Measurements from ENCODE around the gene TMCC3. TPM values are rescaled to one million over a fixed set of nuclear protein-coding genes. Genes with fewer than 3 reads are reported as not detected.

The TMCC3 gene
- polyA plus RNA-seq, 1 donor from 2014 or later: 1.9 TPM

GRCh38 chr12:94643606-94644005 lies 6.8 kb downstream of the TMCC3 start:
- Histone ChIP-seq H3K4me3 (ENCODE audit: low read length) (no peak overlapping the region), H3K4me2 (ENCODE audit: low read length) (no peak overlapping the region), H3K9ac (ENCODE audit: low read length) (no peak overlapping the region), H3K9me3 (ENCODE audit: low read length) (no peaks in the 10 kb centered on the region), H3K79me2 (replicated peaks; ENCODE audit: insufficient read depth, low read length) (no peaks in the 10 kb centered on the region), H4K20me1 (ENCODE audit: insufficient read depth) (no peaks in the 10 kb centered on the region), H3F3A (ENCODE audit: insufficient read depth, low read length, poor library complexity, severe bottlenecking) (no peaks in the 10 kb centered on the region), H3K27me3 (ENCODE audit: insufficient read depth, low read depth, low read length) (peaks cover 5% of the 10 kb centered on the region), H2AFZ (ENCODE audit: low read depth, low read length) (no peak overlapping the region), H3K27ac (ENCODE audit: low read length) (no peak overlapping the region), H3K36me3 (ENCODE audit: insufficient read depth, low read length) (no peaks in the 10 kb centered on the region), H3K9me2 (ENCODE audit: insufficient read depth, low read length) (no peaks in the 10 kb centered on the region)
- no peak for TF ChIP-seq EZH2 (IDR thresholded peaks at IDR 0.05; ENCODE audit: borderline replicate concordance, insufficient read depth, low read length, poor library complexity, severe bottlenecking)
- no peak for TF ChIP-seq CTCF (IDR thresholded peaks at IDR 0.05; ENCODE audit: poor library complexity, severe bottlenecking)
- no peak for TF ChIP-seq SMC3 (conservative IDR thresholded peaks at IDR 0.05; ENCODE audit: poor library complexity)
- TF ChIP-seq REST (IDR thresholded peaks at IDR 0.05; ENCODE audit: borderline replicate concordance): no peak
- TF ChIP-seq RAD21 (conservative IDR thresholded peaks at IDR 0.05): no peak
- no peak for TF ChIP-seq TAF1 (IDR thresholded peaks at IDR 0.05; ENCODE audit: low read depth)
- TF ChIP-seq EP300 (conservative IDR thresholded peaks at IDR 0.05; ENCODE audit: poor library complexity, severe bottlenecking): no peak
- no peak for TF ChIP-seq MXI1 (conservative IDR thresholded peaks at IDR 0.05; ENCODE audit: poor library complexity, severe bottlenecking)
- no peak for TF ChIP-seq POLR2AphosphoS5 (IDR thresholded peaks at IDR 0.05)

GRCh38 chr12:94641283-94641682 lies 9.1 kb downstream of the TMCC3 start:
- no peak overlapping the region for H3K27ac ChIP-seq (ENCODE audit: low read length)
- no peak overlapping the region for H3K4me2 ChIP-seq (ENCODE audit: low read length)
- H3K9ac ChIP-seq (ENCODE audit: low read length): no peak overlapping the region
- no peak overlapping the region for H3K4me3 ChIP-seq (ENCODE audit: low read length)
- no peak for TF ChIP-seq EP300 (conservative IDR thresholded peaks at IDR 0.05; ENCODE audit: poor library complexity, severe bottlenecking)
- TF ChIP-seq REST (IDR thresholded peaks at IDR 0.05; ENCODE audit: borderline replicate concordance): no peak
- TF ChIP-seq SMC3 (conservative IDR thresholded peaks at IDR 0.05; ENCODE audit: poor library complexity): no peak
- no peak for TF ChIP-seq RAD21 (conservative IDR thresholded peaks at IDR 0.05)
- no peak for TF ChIP-seq TAF1 (IDR thresholded peaks at IDR 0.05; ENCODE audit: low read depth)
- no peak for TF ChIP-seq CTCF (IDR thresholded peaks at IDR 0.05; ENCODE audit: poor library complexity, severe bottlenecking)
- no peaks in the 10 kb centered on the region for H3K36me3 ChIP-seq (ENCODE audit: insufficient read depth, low read length)
- H3K79me2 ChIP-seq (replicated peaks; ENCODE audit: insufficient read depth, low read length): no peaks in the 10 kb centered on the region
- no peaks in the 10 kb centered on the region for H3K9me2 ChIP-seq (ENCODE audit: insufficient read depth, low read length)
- H3K9me3 ChIP-seq (ENCODE audit: low read length): no peaks in the 10 kb centered on the region
- no peaks in the 10 kb centered on the region for H4K20me1 ChIP-seq (ENCODE audit: insufficient read depth)
- no peaks in the 10 kb centered on the region for H3F3A ChIP-seq (ENCODE audit: insufficient read depth, low read length, poor library complexity, severe bottlenecking)
- no peak overlapping the region for H2AFZ ChIP-seq (ENCODE audit: low read depth, low read length)
- H3K27me3 ChIP-seq (ENCODE audit: insufficient read depth, low read depth, low read length): no peaks in the 10 kb centered on the region

Data from neural cell (in vitro differentiated cells).